ENCODE results near the gene ELK3.

The ELK3 gene

DNA sequence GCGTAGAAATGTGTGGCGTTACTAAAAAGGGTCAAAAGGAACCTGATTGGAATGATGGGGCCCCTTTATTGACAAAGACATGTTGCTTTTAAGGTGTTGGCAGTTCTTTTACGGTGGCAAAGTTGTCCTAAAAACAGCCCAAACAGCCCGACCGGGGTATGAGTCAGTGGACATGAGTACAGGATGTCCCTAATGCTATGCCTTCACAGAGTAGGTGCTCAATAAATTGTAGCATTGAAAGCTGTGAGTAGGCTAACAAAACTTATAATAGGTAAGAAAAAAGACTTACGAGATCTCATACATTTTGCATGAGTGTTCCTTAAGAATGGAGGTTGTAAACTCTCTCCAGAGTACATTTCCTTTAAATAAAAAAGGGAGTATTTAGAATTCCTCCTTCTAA lies 2.6 kb downstream of the ELK3 start:
- no peak overlapping the region for H4K91ac ChIP-seq (ENCODE audit: low read depth, low read length, poor library complexity)
- H2BK15ac ChIP-seq (ENCODE audit: low read length) = no peak overlapping the region
- no peak overlapping the region for H3K4me3 ChIP-seq (ENCODE audit: low read length in 2 of 2)
- H3K79me1 ChIP-seq (ENCODE audit: low read depth, low read length) = no peaks in the 10 kb centered on the region
- DNase-seq (ENCODE audit: low spot score) = no peak
- H3K23ac ChIP-seq (ENCODE audit: low read depth, low read length, poor library complexity) = no peak overlapping the region
- no peak overlapping the region for H2AFZ ChIP-seq (ENCODE audit: low read length)
- H3K4ac ChIP-seq (ENCODE audit: low read length) = no peak overlapping the region
- H2AK5ac ChIP-seq (ENCODE audit: low read depth, low read length) = no peak overlapping the region
- peaks cover 2 to 4% of the 10 kb centered on the region in 2 donors for H3K4me1 ChIP-seq (ENCODE audit: control insufficient read depth in 2 of 2, insufficient read depth in 1 of 2, low read depth in 1 of 2, low read length in 2 of 2)
- H3K36me3 ChIP-seq (replicated peaks in 1 of 2; ENCODE audit: control insufficient read depth in 2 of 2, insufficient read depth in 2 of 2, low read length in 2 of 2) = no peaks in the 10 kb centered on the region
- no peaks in the 10 kb centered on the region for H3K9me3 ChIP-seq (replicated peaks in 1 of 2; ENCODE audit: control insufficient read depth in 2 of 2, insufficient read depth in 1 of 2, low read depth in 1 of 2, low read length in 2 of 2)
- no peak overlapping the region for H3K18ac ChIP-seq (ENCODE audit: low read length)
- peaks cover 0 to 7% (median 0%) of the 10 kb centered on the region in 3 experiments for H3K27me3 ChIP-seq (ENCODE audit: control insufficient read depth in 3 of 3, insufficient read depth in 3 of 3, low read depth in 1 of 3, low read length in 3 of 3)
- no peak overlapping the region for H3K27ac ChIP-seq (replicated peaks; ENCODE audit: low read length)
- no peak overlapping the region for H3K4me2 ChIP-seq (ENCODE audit: insufficient read depth, low read length, poor library complexity, severe bottlenecking)
- no peak overlapping the region for H2BK5ac ChIP-seq (ENCODE audit: low read length)
- H2BK12ac ChIP-seq (ENCODE audit: low read length) = no peak overlapping the region
- 100% methylated on average over 2 of the region's 6 CpGs; no CpG with 5 or more reads in 1 of the 2 donors for WGBS, 2 donors (ENCODE audit: extremely low coverage in 2 of 2, insufficient read length in 2 of 2, insufficient replicate concordance in 1 of 2)
- H3K9ac ChIP-seq (ENCODE audit: low read depth, low read length, poor library complexity) = no peak overlapping the region
- no peak overlapping the region for H2BK120ac ChIP-seq (ENCODE audit: low read depth, low read length)
- no peak overlapping the region for H3K14ac ChIP-seq (ENCODE audit: low read length)
- no peak overlapping the region for H4K8ac ChIP-seq (ENCODE audit: low read depth, low read length)

DNA sequence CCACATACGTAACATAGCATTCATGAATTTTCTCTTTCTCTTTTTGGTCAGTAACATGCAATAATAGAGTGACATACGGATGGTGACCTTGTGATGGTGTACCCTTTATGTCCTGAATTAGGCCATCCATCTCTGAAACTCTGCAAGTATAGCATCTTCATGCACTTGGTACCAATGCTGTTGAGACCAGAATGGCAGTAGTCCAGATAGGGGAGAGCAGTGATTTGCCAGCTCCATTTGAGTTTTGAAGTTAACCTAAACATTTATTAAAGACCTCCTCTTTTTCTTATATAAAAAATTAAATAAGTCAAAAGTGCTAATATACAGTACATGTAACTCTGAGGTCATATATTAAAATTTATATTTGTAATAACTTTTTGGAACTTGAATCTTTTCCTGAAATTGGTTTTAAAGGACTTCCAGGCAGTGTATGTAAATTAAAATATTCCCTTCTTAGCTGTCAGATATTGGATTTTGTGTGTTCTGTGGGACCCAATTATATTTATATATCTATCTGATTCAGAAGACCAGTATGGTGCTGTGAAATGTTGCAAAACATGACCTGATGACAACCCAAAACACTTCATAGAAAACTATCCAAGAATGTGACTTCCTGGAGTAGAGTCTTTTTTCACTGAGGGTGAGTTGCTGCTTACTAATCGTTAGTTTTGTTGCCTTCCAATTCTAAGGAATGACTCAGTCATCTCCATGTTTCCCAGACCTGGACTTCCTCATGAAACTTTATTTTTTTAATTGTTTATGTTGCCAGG lies 3.5 kb downstream of the ELK3 start:
- H3K27me3 ChIP-seq (ENCODE audit: control insufficient read depth in 3 of 3, insufficient read depth in 3 of 3, low read depth in 1 of 3, low read length in 3 of 3) = peaks cover 0 to 7% (median 0%) of the 10 kb centered on the region in 3 experiments

DNA sequence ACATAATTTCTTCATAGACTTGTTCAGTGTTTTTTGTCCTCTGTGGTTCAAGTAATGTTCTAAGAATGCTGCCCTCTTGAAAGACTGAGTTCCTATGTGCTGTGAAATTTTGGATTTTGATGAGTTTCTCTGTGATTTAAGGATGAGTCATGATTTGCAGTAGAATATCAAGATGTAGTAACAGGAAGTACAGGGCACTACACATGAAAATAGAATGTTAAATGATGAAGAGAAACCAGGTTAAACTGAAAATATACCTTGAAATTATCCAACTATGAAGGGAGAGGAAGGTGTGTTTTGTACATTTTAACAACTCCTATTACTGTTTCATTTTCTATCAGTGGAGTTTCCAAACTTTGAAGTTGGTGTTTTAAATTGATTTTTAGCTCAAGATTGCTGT lies 4.8 kb downstream of the ELK3 start:
- no peak overlapping the region for H3K18ac ChIP-seq (ENCODE audit: low read length)
- H2AK5ac ChIP-seq (ENCODE audit: low read depth, low read length) = no peak overlapping the region
- H2AFZ ChIP-seq (ENCODE audit: low read length) = no peak overlapping the region
- H3K27me3 ChIP-seq (ENCODE audit: control insufficient read depth in 3 of 3, insufficient read depth in 3 of 3, low read depth in 1 of 3, low read length in 3 of 3) = peaks cover 0 to 7% (median 0%) of the 10 kb centered on the region in 3 experiments
- no peak overlapping the region for H3K23ac ChIP-seq (ENCODE audit: low read depth, low read length, poor library complexity)
- no peak for DNase-seq (ENCODE audit: low spot score)
- H3K4me3 ChIP-seq (ENCODE audit: low read length in 2 of 2) = no peak overlapping the region
- H2BK120ac ChIP-seq (ENCODE audit: low read depth, low read length) = no peak overlapping the region
- peaks cover 0 to 4% of the 10 kb centered on the region in 2 donors for H3K9me3 ChIP-seq (replicated peaks in 1 of 2; ENCODE audit: control insufficient read depth in 2 of 2, insufficient read depth in 1 of 2, low read depth in 1 of 2, low read length in 2 of 2)
- no peak overlapping the region for H3K14ac ChIP-seq (ENCODE audit: low read length)
- H3K36me3 ChIP-seq (replicated peaks in 1 of 2; ENCODE audit: control insufficient read depth in 2 of 2, insufficient read depth in 2 of 2, low read length in 2 of 2) = no peaks in the 10 kb centered on the region
- H3K4me2 ChIP-seq (ENCODE audit: insufficient read depth, low read length, poor library complexity, severe bottlenecking) = no peak overlapping the region
- H3K4ac ChIP-seq (ENCODE audit: low read length) = no peak overlapping the region
- no peak overlapping the region for H4K8ac ChIP-seq (ENCODE audit: low read depth, low read length)
- H3K4me1 ChIP-seq (ENCODE audit: control insufficient read depth in 2 of 2, insufficient read depth in 1 of 2, low read depth in 1 of 2, low read length in 2 of 2) = peaks cover 2 to 4% of the 10 kb centered on the region in 2 donors
- no peak overlapping the region for H3K27ac ChIP-seq (replicated peaks; ENCODE audit: low read length)
- H4K91ac ChIP-seq (ENCODE audit: low read depth, low read length, poor library complexity) = no peak overlapping the region
- no peak overlapping the region for H2BK12ac ChIP-seq (ENCODE audit: low read length)
- H3K79me1 ChIP-seq (ENCODE audit: low read depth, low read length) = no peaks in the 10 kb centered on the region
- no peak overlapping the region for H2BK15ac ChIP-seq (ENCODE audit: low read length)
- no peak overlapping the region for H3K9ac ChIP-seq (ENCODE audit: low read depth, low read length, poor library complexity)
- no peak overlapping the region for H2BK5ac ChIP-seq (ENCODE audit: low read length)

More for the DNA sequence above, 3.5 kb downstream of the ELK3 start:
- H4K8ac ChIP-seq (ENCODE audit: low read depth, low read length) = no peak overlapping the region
- H2BK15ac ChIP-seq (ENCODE audit: low read length) = no peak overlapping the region
- no peak overlapping the region for H3K18ac ChIP-seq (ENCODE audit: low read length)
- no peak overlapping the region for H3K27ac ChIP-seq (replicated peaks; ENCODE audit: low read length)
- no CpG with 5 or more reads among the region's 3 CpGs for WGBS, 2 donors (ENCODE audit: extremely low coverage in 2 of 2, insufficient read length in 2 of 2, insufficient replicate concordance in 1 of 2)
- H3K14ac ChIP-seq (ENCODE audit: low read length) = no peak overlapping the region
- H2BK12ac ChIP-seq (ENCODE audit: low read length) = no peak overlapping the region
- H3K36me3 ChIP-seq (replicated peaks in 1 of 2; ENCODE audit: control insufficient read depth in 2 of 2, insufficient read depth in 2 of 2, low read length in 2 of 2) = no peaks in the 10 kb centered on the region
- H3K4ac ChIP-seq (ENCODE audit: low read length) = no peak overlapping the region
- H2BK120ac ChIP-seq (ENCODE audit: low read depth, low read length) = no peak overlapping the region
- no peak overlapping the region for H4K91ac ChIP-seq (ENCODE audit: low read depth, low read length, poor library complexity)
- H3K4me1 ChIP-seq (ENCODE audit: control insufficient read depth in 2 of 2, insufficient read depth in 1 of 2, low read depth in 1 of 2, low read length in 2 of 2) = peaks cover 2 to 4% of the 10 kb centered on the region in 2 donors
- H3K79me1 ChIP-seq (ENCODE audit: low read depth, low read length) = no peaks in the 10 kb centered on the region
- H3K9me3 ChIP-seq (replicated peaks in 1 of 2; ENCODE audit: control insufficient read depth in 2 of 2, insufficient read depth in 1 of 2, low read depth in 1 of 2, low read length in 2 of 2) = no peaks in the 10 kb centered on the region
- H3K4me3 ChIP-seq (ENCODE audit: low read length in 2 of 2) = no peak overlapping the region
- no peak overlapping the region for H3K4me2 ChIP-seq (ENCODE audit: insufficient read depth, low read length, poor library complexity, severe bottlenecking)
- H3K9ac ChIP-seq (ENCODE audit: low read depth, low read length, poor library complexity) = no peak overlapping the region
- no peak overlapping the region for H3K23ac ChIP-seq (ENCODE audit: low read depth, low read length, poor library complexity)
- DNase-seq (ENCODE audit: low spot score) = no peak
- no peak overlapping the region for H2AFZ ChIP-seq (ENCODE audit: low read length)
- no peak overlapping the region for H2BK5ac ChIP-seq (ENCODE audit: low read length)
- no peak overlapping the region for H2AK5ac ChIP-seq (ENCODE audit: low read depth, low read length)

DNA sequence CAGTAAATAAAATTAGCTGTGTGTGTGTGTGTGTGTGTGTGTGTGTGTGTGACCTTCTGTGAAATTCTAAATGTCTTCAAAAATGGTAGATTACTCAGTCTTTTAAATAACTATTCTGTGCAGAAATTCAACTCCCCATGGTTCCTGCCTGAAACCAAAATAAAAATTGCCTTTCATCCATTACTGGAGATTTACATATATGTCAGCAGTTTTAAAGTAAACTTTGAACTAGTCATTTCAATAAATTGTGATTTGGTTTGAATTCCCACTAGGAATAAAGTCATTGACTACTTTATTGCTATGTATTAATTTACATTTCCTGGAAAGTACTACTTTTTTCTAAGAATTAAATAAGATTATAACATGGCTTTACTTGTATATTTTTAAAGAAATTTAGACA lies 5.3 kb downstream of the ELK3 start:
- H3K4me1 ChIP-seq (ENCODE audit: control insufficient read depth in 2 of 2, insufficient read depth in 1 of 2, low read depth in 1 of 2, low read length in 2 of 2) = peaks cover 2 to 4% of the 10 kb centered on the region in 2 donors
- H3K9ac ChIP-seq (ENCODE audit: low read depth, low read length, poor library complexity) = no peak overlapping the region
- H3K4me2 ChIP-seq (ENCODE audit: insufficient read depth, low read length, poor library complexity, severe bottlenecking) = no peak overlapping the region
- no peak overlapping the region for H3K4me3 ChIP-seq (ENCODE audit: low read length in 2 of 2)
- H3K23ac ChIP-seq (ENCODE audit: low read depth, low read length, poor library complexity) = no peak overlapping the region
- H4K91ac ChIP-seq (ENCODE audit: low read depth, low read length, poor library complexity) = no peak overlapping the region
- no peak overlapping the region for H2AFZ ChIP-seq (ENCODE audit: low read length)
- no peaks in the 10 kb centered on the region for H3K36me3 ChIP-seq (replicated peaks in 1 of 2; ENCODE audit: control insufficient read depth in 2 of 2, insufficient read depth in 2 of 2, low read length in 2 of 2)
- H4K8ac ChIP-seq (ENCODE audit: low read depth, low read length) = no peak overlapping the region
- H3K27ac ChIP-seq (replicated peaks; ENCODE audit: low read length) = no peak overlapping the region
- H2BK5ac ChIP-seq (ENCODE audit: low read length) = no peak overlapping the region
- no peak overlapping the region for H2BK120ac ChIP-seq (ENCODE audit: low read depth, low read length)
- H3K9me3 ChIP-seq (replicated peaks in 1 of 2; ENCODE audit: control insufficient read depth in 2 of 2, insufficient read depth in 1 of 2, low read depth in 1 of 2, low read length in 2 of 2) = peaks cover 0 to 9% of the 10 kb centered on the region in 2 donors
- no peak for DNase-seq (ENCODE audit: low spot score)
- H3K18ac ChIP-seq (ENCODE audit: low read length) = no peak overlapping the region
- peaks cover 0 to 7% (median 0%) of the 10 kb centered on the region in 3 experiments for H3K27me3 ChIP-seq (ENCODE audit: control insufficient read depth in 3 of 3, insufficient read depth in 3 of 3, low read depth in 1 of 3, low read length in 3 of 3)
- H3K4ac ChIP-seq (ENCODE audit: low read length) = no peak overlapping the region
- no peak overlapping the region for H2BK12ac ChIP-seq (ENCODE audit: low read length)
- no peak overlapping the region for H3K14ac ChIP-seq (ENCODE audit: low read length)
- H2BK15ac ChIP-seq (ENCODE audit: low read length) = no peak overlapping the region
- no peaks in the 10 kb centered on the region for H3K79me1 ChIP-seq (ENCODE audit: low read depth, low read length)
- H2AK5ac ChIP-seq (ENCODE audit: low read depth, low read length) = no peak overlapping the region

Data from neuronal stem cell (in vitro differentiated cells).